Stomach (tissue), 9 donors: ENCODE measurements around the gene LRRC4C. TPM values are rescaled to one million over a fixed set of nuclear protein-coding genes. Genes with fewer than 3 reads are reported as not detected.
A peak's percentile ranks its signal among the peaks of the same experiment; 100 is the strongest.

ENCODE experiments used
- DNase-seq, 2 donors: peaks; one replicate each; pipeline versions ENCODE4 v3.0.0 to v3.0.0-alpha.2; 2013 to 2019
- H3K27ac ChIP-seq, 5 donors: fragments of 200-600 bp in 4 of 5; sonication (generic) in 4 of 5; one replicate each; pipeline ENCODE4 v1.5.1; 2013 to 2019; ENCODE audit warnings: mild to moderate bottlenecking in 1 of 5, moderate library complexity in 1 of 5
- H3K27me3 ChIP-seq, 3 donors: fragments of 200-600 bp; sonication (generic); one replicate each; pipeline ENCODE4 v1.5.1; 2017 to 2019; ENCODE audit warnings: mixed run types in 1 of 3
- H3K36me3 ChIP-seq, 4 donors: fragments of 200-600 bp; sonication (generic); 1 replicate in 3 of 4; 2 replicates in 1 of 4; pipeline ENCODE4 v1.5.1; 2016 to 2019
- H3K4me1 ChIP-seq, 4 donors: fragments of 200-600 bp; sonication (generic); one replicate each; pipeline ENCODE4 v1.5.1; 2016 to 2019
- H3K4me3 ChIP-seq, 4 donors: fragments of 200-600 bp; sonication (generic) in 3 of 4; one replicate each; pipeline ENCODE4 v1.5.1; 2016 to 2019; ENCODE audit warnings: mild to moderate bottlenecking in 1 of 4
- H3K9me3 ChIP-seq, 4 donors: fragments of 200-600 bp; sonication (generic); one replicate each; pipeline ENCODE4 v1.5.1; 2016 to 2019
- EP300 ChIP-seq: sonication (generic); formaldehyde crosslinking; IDR thresholded peaks from one replicate; pipeline ENCODE4 v1.6.1; 2017; ENCODE audit warnings: antibody characterized with exemption
- POLR2A ChIP-seq, 4 donors: fragments of 450-650 bp; IDR thresholded peaks; one replicate each; pipeline ENCODE4 v1.6.1; 2016; ENCODE audit warnings: antibody characterized with exemption in 4 of 4, control low read depth in 2 of 4, mild to moderate bottlenecking in 1 of 4, moderate library complexity in 1 of 4
- POLR2AphosphoS5 ChIP-seq, 3 donors: sonication (generic); formaldehyde crosslinking; IDR thresholded peaks; one replicate each; pipeline ENCODE4 v1.6.1; 2016; ENCODE audit warnings: antibody characterized with exemption in 3 of 3
- WGBS, 5 donors: extraction: QIAGEN DNeasy Blood & Tissue Kit in 3 of 5; methylation state at CpG; one replicate each; pipeline versions ENCODE4 v1.1.5 to v1.1.7; 2013 to 2018; 5-methylcytosine and 5-hydroxymethylcytosine counted together
- intact Hi-C: fragments of 100-400 bp; cut with DNase I; formaldehyde crosslinking; loops from one replicate; pipeline ENCODE4 v1.15.1; 2023; ENCODE audit warnings: low total_unique reads
- polyA plus RNA-seq, 3 donors: library from polyadenylated mRNA; stranded (reverse); fragments of 200-250 nt; gene quantifications; one replicate each; pipeline ENCODE4 v1.2.3, GENCODE V29; 2013
- total RNA-seq, 5 donors: library from RNA; depleted of rRNA; stranded (reverse); fragments of >200 nt; gene quantifications; one replicate each; pipeline versions ENCODE4 v1.1.0 to v1.2.3, GENCODE V29; 2014 to 2016
- TF ChIP-seq, protein P1 (sequence below), 7 experiments: fragments of 450-650 bp in 4 of 7; fragments of 200-600 bp in 3 of 7; sonication (generic) in 3 of 7; IDR thresholded peaks; one replicate each; pipeline ENCODE4 v1.5.1; 2016 to 2019; ENCODE audit warnings: antibody characterized with exemption in 7 of 7, control low read depth in 2 of 7, mild to moderate bottlenecking in 1 of 7
- donor health status: healthy with polysubstance abuse.
- donor health status: Bipolar disorder and iron deficiency.
- donor health status: healthy.

LRRC4C gene
- total and polyA plus RNA-seq, 8 donors: 0.31 to 3.3 (median 0.45) TPM; not detected in 4

DNA sequence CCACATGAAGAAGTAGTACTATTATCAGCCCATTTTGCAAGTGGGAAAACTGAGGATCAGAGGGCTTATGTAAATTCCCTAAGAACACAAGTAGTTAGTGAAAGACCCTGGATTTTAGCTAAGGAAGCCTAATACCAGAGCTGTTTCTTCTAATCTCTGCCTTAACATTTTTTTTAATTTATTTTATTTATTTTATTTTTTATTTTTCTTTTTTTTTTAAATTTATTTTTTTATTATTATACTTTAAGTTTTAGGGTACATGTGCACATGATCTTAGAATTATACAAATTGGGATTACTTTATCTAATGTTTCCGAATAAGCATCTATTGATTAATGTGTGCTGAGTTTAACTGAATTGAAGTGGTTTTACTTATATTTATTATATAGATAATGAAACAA lies 1015.3 kb downstream of the LRRC4C start:
- H3K36me3 ChIP-seq: no peaks in the 10 kb centered on the region
- TF ChIP-seq POLR2AphosphoS5 (IDR thresholded peaks at IDR 0.05) (no peak), EP300 (no peak), POLR2A (IDR thresholded peaks at IDR 0.05) (no peak)
- TF ChIP-seq, protein P1, sequence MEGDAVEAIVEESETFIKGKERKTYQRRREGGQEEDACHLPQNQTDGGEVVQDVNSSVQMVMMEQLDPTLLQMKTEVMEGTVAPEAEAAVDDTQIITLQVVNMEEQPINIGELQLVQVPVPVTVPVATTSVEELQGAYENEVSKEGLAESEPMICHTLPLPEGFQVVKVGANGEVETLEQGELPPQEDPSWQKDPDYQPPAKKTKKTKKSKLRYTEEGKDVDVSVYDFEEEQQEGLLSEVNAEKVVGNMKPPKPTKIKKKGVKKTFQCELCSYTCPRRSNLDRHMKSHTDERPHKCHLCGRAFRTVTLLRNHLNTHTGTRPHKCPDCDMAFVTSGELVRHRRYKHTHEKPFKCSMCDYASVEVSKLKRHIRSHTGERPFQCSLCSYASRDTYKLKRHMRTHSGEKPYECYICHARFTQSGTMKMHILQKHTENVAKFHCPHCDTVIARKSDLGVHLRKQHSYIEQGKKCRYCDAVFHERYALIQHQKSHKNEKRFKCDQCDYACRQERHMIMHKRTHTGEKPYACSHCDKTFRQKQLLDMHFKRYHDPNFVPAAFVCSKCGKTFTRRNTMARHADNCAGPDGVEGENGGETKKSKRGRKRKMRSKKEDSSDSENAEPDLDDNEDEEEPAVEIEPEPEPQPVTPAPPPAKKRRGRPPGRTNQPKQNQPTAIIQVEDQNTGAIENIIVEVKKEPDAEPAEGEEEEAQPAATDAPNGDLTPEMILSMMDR (IDR thresholded peaks at IDR 0.05): no peak
- 85 to 94% (median 90%) methylated on average over 1 of the region's 1 CpG for WGBS, 5 donors
- peaks cover 0 to 40% (median 17%) of the 10 kb centered on the region in 4 donors for H3K9me3 ChIP-seq
- DNase-seq: no peak
- intact Hi-C loops: no loop called here
- H3K27me3 ChIP-seq: no peaks in the 10 kb centered on the region
- no peaks in the 10 kb centered on the region for H3K4me1 ChIP-seq
- H3K27ac ChIP-seq: no peak overlapping the region
- H3K4me3 ChIP-seq: no peak overlapping the region

DNA sequence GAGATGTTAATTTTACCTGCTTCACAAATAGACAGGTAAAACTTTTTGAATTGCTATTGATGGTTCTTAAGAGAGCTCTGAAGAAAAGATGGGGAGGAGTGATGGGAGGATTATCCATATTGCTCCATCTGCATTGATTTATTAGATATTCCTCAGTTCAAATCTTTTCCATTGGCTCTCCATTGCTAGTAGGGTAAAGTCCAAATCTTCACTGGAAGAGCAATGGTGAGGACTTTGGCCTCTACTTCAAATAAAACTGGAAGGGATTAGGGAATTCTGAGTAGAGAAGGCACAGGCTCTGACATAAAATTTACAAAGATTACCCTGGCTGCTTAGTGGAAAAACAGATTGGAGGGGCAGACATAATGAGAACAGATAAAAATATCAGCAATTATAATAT lies 1024.1 kb downstream of the LRRC4C start:
- Histone ChIP-seq H3K9me3 (no peaks in the 10 kb centered on the region), H3K36me3 (no peaks in the 10 kb centered on the region), H3K4me3 (no peak overlapping the region), H3K27ac (no peak overlapping the region), H3K4me1 (no peaks in the 10 kb centered on the region), H3K27me3 (no peaks in the 10 kb centered on the region)
- TF ChIP-seq EP300 (no peak), POLR2A (IDR thresholded peaks at IDR 0.05) (no peak), POLR2AphosphoS5 (IDR thresholded peaks at IDR 0.05) (no peak)
- TF ChIP-seq, protein P1 (IDR thresholded peaks at IDR 0.05): no peak
- intact Hi-C loops: no loop called here
- no peak for DNase-seq

DNA sequence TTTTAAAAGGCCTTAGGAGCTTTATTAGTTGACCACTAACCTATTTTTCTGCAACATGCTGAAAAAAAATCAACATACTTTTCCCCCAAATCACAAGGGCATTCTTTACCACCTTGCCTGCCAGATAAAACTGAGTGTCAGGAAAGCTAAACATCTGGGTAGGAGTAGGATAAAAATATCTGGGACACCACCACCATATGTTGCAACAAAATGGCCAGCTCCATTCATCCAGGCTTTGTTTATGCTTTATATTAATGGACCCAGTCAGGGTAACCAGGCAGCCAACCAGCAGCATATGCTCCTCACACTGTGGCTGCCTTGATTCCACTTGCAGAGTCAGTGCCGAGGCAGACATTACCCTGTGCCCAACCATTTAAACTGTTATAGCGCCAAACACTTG lies 1024.5 kb downstream of the LRRC4C start:
- 87 to 96% (median 91%) methylated on average over 2 of the region's 2 CpGs for WGBS, 5 donors
- TF ChIP-seq POLR2AphosphoS5 (IDR thresholded peaks at IDR 0.05) (no peak), EP300 (no peak), POLR2A (IDR thresholded peaks at IDR 0.05) (no peak)
- TF ChIP-seq, protein P1 (IDR thresholded peaks at IDR 0.05): no peak
- intact Hi-C loops: no loop called here
- H3K36me3 ChIP-seq: no peaks in the 10 kb centered on the region
- no peak overlapping the region for H3K27ac ChIP-seq
- DNase-seq: peak in 1 of 2 donors; percentile 3
- H3K4me1 ChIP-seq: no peaks in the 10 kb centered on the region
- no peaks in the 10 kb centered on the region for H3K9me3 ChIP-seq
- H3K27me3 ChIP-seq: no peaks in the 10 kb centered on the region
- no peak overlapping the region for H3K4me3 ChIP-seq

DNA sequence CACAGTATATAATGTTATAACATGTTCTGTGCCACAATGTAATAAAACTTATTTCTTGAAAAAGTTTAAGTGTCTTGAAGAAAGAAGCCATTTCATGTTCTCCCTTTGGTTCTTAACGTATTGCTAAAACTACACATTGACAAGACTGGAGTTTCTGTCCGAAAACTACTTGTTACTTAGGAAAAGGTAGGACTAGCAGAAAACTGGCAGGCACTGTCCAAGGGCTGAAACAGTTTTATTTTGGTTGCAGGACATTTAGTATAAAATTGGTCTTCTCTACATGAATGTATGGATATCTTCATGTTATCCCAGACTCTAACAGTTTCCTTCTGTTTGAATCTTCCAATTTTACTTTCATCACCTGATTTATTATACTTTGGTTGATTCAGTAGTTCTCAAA lies 1027.1 kb downstream of the LRRC4C start:
- Histone ChIP-seq H3K9me3 (no peaks in the 10 kb centered on the region), H3K4me3 (no peak overlapping the region), H3K4me1 (no peaks in the 10 kb centered on the region), H3K36me3 (no peaks in the 10 kb centered on the region), H3K27ac (no peak overlapping the region), H3K27me3 (no peaks in the 10 kb centered on the region)
- 79 to 90% (median 83%) methylated on average over 2 of the region's 2 CpGs for WGBS, 5 donors
- intact Hi-C loops: no loop called here
- TF ChIP-seq, protein P1 (IDR thresholded peaks at IDR 0.05): no peak
- no peak for TF ChIP-seq EP300
- no peak for DNase-seq
